Esophagus muscularis mucosa (tissue), 4 donors: ENCODE data around the gene SPATA13. TPM values are rescaled to one million over a fixed set of nuclear protein-coding genes. Genes with fewer than 3 reads are reported as not detected.

Experiments
- DNase-seq: peaks from one replicate; pipeline ENCODE4 v3.0.0-alpha.2; 2017; ENCODE audit errors: extremely low spot score
- H3K27ac ChIP-seq, 4 donors: fragments of 200-600 bp; sonication (generic); replicated peaks in 1 of 4; 1 replicate in 3 of 4; 2 replicates in 1 of 4; pipeline ENCODE4 v1.5.1; 2016 to 2019; ENCODE audit warnings: mild to moderate bottlenecking in 1 of 4
- H3K27me3 ChIP-seq, 4 donors: fragments of 200-600 bp; sonication (generic); one replicate each; pipeline versions ENCODE4 v1.5.1 to v1.6.0; 2016 to 2019
- H3K36me3 ChIP-seq, 4 donors: fragments of 200-600 bp; sonication (generic); one replicate each; pipeline ENCODE4 v1.5.1; 2016 to 2019
- H3K4me1 ChIP-seq, 4 donors: fragments of 200-600 bp; sonication (generic); one replicate each; pipeline ENCODE4 v1.5.1; 2016 to 2019
- H3K4me3 ChIP-seq, 4 donors: fragments of 200-600 bp; sonication (generic); 1 replicate in 2 of 4; 2 replicates in 2 of 4; pipeline ENCODE4 v1.5.1; 2016 to 2019; ENCODE audit warnings: mild to moderate bottlenecking in 4 of 4, moderate library complexity in 1 of 4
- H3K9me3 ChIP-seq, 4 donors: fragments of 200-600 bp; sonication (generic); 1 replicate in 3 of 4; 2 replicates in 1 of 4; pipeline ENCODE4 v1.5.1; 2016 to 2019
- CTCF ChIP-seq, 3 experiments: fragments of 200-600 bp in 2 of 3; fragments of 450-650 bp in 1 of 3; sonication (generic) in 2 of 3; IDR thresholded peaks; one replicate each; pipeline ENCODE4 v1.5.1; 2017 to 2019; ENCODE audit warnings: antibody characterized with exemption in 3 of 3, mild to moderate bottlenecking in 2 of 3, moderate library complexity in 1 of 3
- EP300 ChIP-seq: sonication (generic); formaldehyde crosslinking; IDR thresholded peaks from one replicate; pipeline ENCODE4 v1.6.1; 2017; ENCODE audit warnings: antibody characterized with exemption
- POLR2A ChIP-seq: fragments of 450-650 bp; IDR thresholded peaks from one replicate; pipeline ENCODE4 v1.6.1; 2017; ENCODE audit warnings: antibody characterized with exemption, moderate library complexity, mild to moderate bottlenecking, low read depth
- POLR2AphosphoS5 ChIP-seq, 2 donors: sonication (generic); formaldehyde crosslinking; IDR thresholded peaks; one replicate each; pipeline ENCODE4 v1.6.1; 2017; ENCODE audit warnings: antibody characterized with exemption in 2 of 2
- WGBS: methylation state at CpG from one replicate; pipeline ENCODE4 v1.1.5; 2018; 5-methylcytosine and 5-hydroxymethylcytosine counted together
- intact Hi-C: fragments of 100-400 bp; cut with DNase I; formaldehyde crosslinking; loops from one replicate; pipeline ENCODE4 v1.15.1; 2023
- total RNA-seq, 4 donors: library from RNA; depleted of rRNA; stranded (reverse); fragments of >200 nt; gene quantifications; one replicate each; pipeline versions ENCODE4 v1.1.0 to v1.2.1, GENCODE V29; 2016

The SPATA13 gene
- total RNA-seq, 4 donors from 2014 or later, result 9.1 to 21.6 (median 17.1) TPM

GRCh38 chr13:24166561-24166960 is 6.0 kb downstream of the SPATA13 start:
- H3K27me3 ChIP-seq, result peaks cover 0 to 33% (median 4%) of the 10 kb centered on the region in 4 donors
- H3K9me3 ChIP-seq, result no peaks in the 10 kb centered on the region
- no peak overlapping the region for H3K4me3 ChIP-seq
- no peak for DNase-seq
- no peak overlapping the region for H3K27ac ChIP-seq
- intact Hi-C loops, result no loop called here
- WGBS, result 84% methylated on average over 2 of the region's 2 CpGs
- peaks cover 3 to 15% (median 11%) of the 10 kb centered on the region in 4 donors for H3K4me1 ChIP-seq
- no peaks in the 10 kb centered on the region for H3K36me3 ChIP-seq
- TF ChIP-seq CTCF (IDR thresholded peaks at IDR 0.05) (no peak), EP300 (no peak), POLR2AphosphoS5 (IDR thresholded peaks at IDR 0.05) (no peak), POLR2A (no peak)

- DNase-seq, result no peak
- WGBS, result 63% methylated on average over 6 of the region's 6 CpGs
- TF ChIP-seq EP300 (no peak), POLR2AphosphoS5 (IDR thresholded peaks at IDR 0.05) (no peak), POLR2A (no peak), CTCF (IDR thresholded peaks at IDR 0.05) (no peak)
- Histone ChIP-seq H3K4me3 (no peak overlapping the region), H3K36me3 (no peaks in the 10 kb centered on the region), H3K27ac (peak overlapping the region in 1 of 4 donors; percentile 51), H3K27me3 (peaks cover 0 to 20% (median 0%) of the 10 kb centered on the region in 4 donors), H3K4me1 (peaks cover 0 to 11% (median 4%) of the 10 kb centered on the region in 4 donors), H3K9me3 (no peaks in the 10 kb centered on the region)
- intact Hi-C loops, result no loop called here
Observed at GRCh38 chr13:24167666-24168391, 7.3 kb downstream of the SPATA13 start.

GRCh38 chr13:24168392-24168750 is 7.9 kb downstream of the SPATA13 start:
- intact Hi-C loops, result no loop called here
- Histone ChIP-seq H3K27me3 (peaks cover 0 to 16% (median 0%) of the 10 kb centered on the region in 4 donors), H3K4me3 (no peak overlapping the region), H3K27ac (peak overlapping the region in 1 of 4 donors; percentile 51), H3K9me3 (no peaks in the 10 kb centered on the region), H3K36me3 (no peaks in the 10 kb centered on the region), H3K4me1 (peaks cover 0 to 10% (median 4%) of the 10 kb centered on the region in 4 donors)
- WGBS, result 66% methylated on average over 6 of the region's 6 CpGs
- DNase-seq, result no peak
- TF ChIP-seq CTCF (IDR thresholded peaks at IDR 0.05) (no peak), EP300 (no peak), POLR2A (no peak), POLR2AphosphoS5 (IDR thresholded peaks at IDR 0.05) (no peak)

- Histone ChIP-seq H3K4me3 (no peak overlapping the region), H3K4me1 (peaks cover 0 to 8% (median 4%) of the 10 kb centered on the region in 4 donors), H3K27ac (peak overlapping the region in 2 of 4 donors; percentile 16 to 29), H3K36me3 (no peaks in the 10 kb centered on the region), H3K27me3 (peaks cover 0 to 16% (median 0%) of the 10 kb centered on the region in 4 donors), H3K9me3 (no peaks in the 10 kb centered on the region)
- no peak for DNase-seq
- intact Hi-C loops, result no loop called here
- 74% methylated on average over 4 of the region's 5 CpGs for WGBS
- TF ChIP-seq CTCF (IDR thresholded peaks at IDR 0.05) (no peak), POLR2A (no peak), EP300 (no peak), POLR2AphosphoS5 (IDR thresholded peaks at IDR 0.05) (no peak)
Observed at GRCh38 chr13:24168979-24169378, 8.5 kb downstream of the SPATA13 start.
